Measurements from ENCODE around the gene BTBD7.

- TF ChIP-seq, protein P1, sequence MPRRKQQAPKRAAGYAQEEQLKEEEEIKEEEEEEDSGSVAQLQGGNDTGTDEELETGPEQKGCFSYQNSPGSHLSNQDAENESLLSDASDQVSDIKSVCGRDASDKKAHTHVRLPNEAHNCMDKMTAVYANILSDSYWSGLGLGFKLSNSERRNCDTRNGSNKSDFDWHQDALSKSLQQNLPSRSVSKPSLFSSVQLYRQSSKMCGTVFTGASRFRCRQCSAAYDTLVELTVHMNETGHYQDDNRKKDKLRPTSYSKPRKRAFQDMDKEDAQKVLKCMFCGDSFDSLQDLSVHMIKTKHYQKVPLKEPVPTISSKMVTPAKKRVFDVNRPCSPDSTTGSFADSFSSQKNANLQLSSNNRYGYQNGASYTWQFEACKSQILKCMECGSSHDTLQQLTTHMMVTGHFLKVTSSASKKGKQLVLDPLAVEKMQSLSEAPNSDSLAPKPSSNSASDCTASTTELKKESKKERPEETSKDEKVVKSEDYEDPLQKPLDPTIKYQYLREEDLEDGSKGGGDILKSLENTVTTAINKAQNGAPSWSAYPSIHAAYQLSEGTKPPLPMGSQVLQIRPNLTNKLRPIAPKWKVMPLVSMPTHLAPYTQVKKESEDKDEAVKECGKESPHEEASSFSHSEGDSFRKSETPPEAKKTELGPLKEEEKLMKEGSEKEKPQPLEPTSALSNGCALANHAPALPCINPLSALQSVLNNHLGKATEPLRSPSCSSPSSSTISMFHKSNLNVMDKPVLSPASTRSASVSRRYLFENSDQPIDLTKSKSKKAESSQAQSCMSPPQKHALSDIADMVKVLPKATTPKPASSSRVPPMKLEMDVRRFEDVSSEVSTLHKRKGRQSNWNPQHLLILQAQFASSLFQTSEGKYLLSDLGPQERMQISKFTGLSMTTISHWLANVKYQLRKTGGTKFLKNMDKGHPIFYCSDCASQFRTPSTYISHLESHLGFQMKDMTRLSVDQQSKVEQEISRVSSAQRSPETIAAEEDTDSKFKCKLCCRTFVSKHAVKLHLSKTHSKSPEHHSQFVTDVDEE (CRISPR knock-in tag; IDR thresholded peaks at IDR 0.05), result no peak
- TF ChIP-seq RARB (CRISPR knock-in tag; IDR thresholded peaks at IDR 0.05) (no peak), ZFP3 (CRISPR knock-in tag; IDR thresholded peaks at IDR 0.05) (no peak), ZNF8 (CRISPR knock-in tag; IDR thresholded peaks at IDR 0.05) (no peak), PATZ1 (CRISPR knock-in tag; IDR thresholded peaks at IDR 0.05; ENCODE audit: borderline replicate concordance) (no peak), SNAI2 (CRISPR knock-in tag; IDR thresholded peaks at IDR 0.05) (no peak), CSRNP3 (CRISPR knock-in tag; IDR thresholded peaks at IDR 0.05) (no peak), ZNF565 (CRISPR knock-in tag; conservative IDR thresholded peaks at IDR 0.05; ENCODE audit: low read depth) (no peak), POU6F1 (CRISPR knock-in tag; IDR thresholded peaks at IDR 0.05; ENCODE audit: borderline replicate concordance, low read depth) (no peak), ESRRG (CRISPR knock-in tag; IDR thresholded peaks at IDR 0.05) (no peak), ZFP30 (CRISPR knock-in tag; IDR thresholded peaks at IDR 0.05) (no peak), ISL1 (CRISPR knock-in tag; IDR thresholded peaks at IDR 0.05) (no peak), OSR1 (CRISPR knock-in tag; IDR thresholded peaks at IDR 0.05) (no peak)
Observed at GRCh38 chr14:93219103-93219726, 113.6 kb downstream of the BTBD7 start.
